Gastrocnemius medialis (tissue), 4 donors: ENCODE data around the gene NUAK2.

Experiments used
- CTCF ChIP-seq, 5 experiments: fragments of 450-650 bp in 3 of 5; fragments of 200-600 bp in 2 of 5; sonication (generic) in 2 of 5; IDR thresholded peaks in 4 of 5; conservative IDR thresholded peaks in 1 of 5; 1 replicate in 4 of 5; 2 replicates in 1 of 5; pipeline ENCODE4 v1.5.1; 2016 to 2019; ENCODE audit warnings: antibody characterized with exemption in 5 of 5, mild to moderate bottlenecking in 3 of 5, moderate library complexity in 3 of 5
- POLR2A ChIP-seq, 2 donors: fragments of 450-650 bp; IDR thresholded peaks; one replicate each; pipeline ENCODE4 v1.6.1; 2017; ENCODE audit warnings: antibody characterized with exemption in 2 of 2, mild to moderate bottlenecking in 2 of 2, moderate library complexity in 2 of 2

- TF ChIP-seq CTCF (IDR thresholded peaks at IDR 0.05 in 4 of 5, conservative IDR thresholded peaks at IDR 0.05 in 1 of 5) = peak; percentile 91 to 99 (median 99)
- no peak for TF ChIP-seq POLR2A (IDR thresholded peaks at IDR 0.05)
Observed at GRCh38 chr1:205255941-205256780, 65.4 kb downstream of the NUAK2 start.
